ENCODE data around the gene BEX3.
"Not testable (repeated sequence)": the region's sequence is repeated elsewhere in the genome, so short reads cannot be mapped to it uniquely, and the experiment has no call there.

Gene BEX3

GRCh38 chrX:103376118-103376978, at the start of gene BEX3:
Gene BEX3, plus strand, starts transcription at chrX:103376538. Its CDS starts 984 bp downstream, at chrX:103377522.
- peak; percentile 30 for DNase-seq

- peak; percentile 35 for DNase-seq
These were observed 46.3 kb upstream of the BEX3 start, which contains the start of gene TCEAL7 for GRCh38 chrX:103329991-103330390. Gene TCEAL7, plus strand, starts transcription at chrX:103330239. Its CDS starts 1,165 bp downstream, at chrX:103331404.

- DNase-seq = no peak
These were observed 45.6 kb upstream of the BEX3 start for GRCh38 chrX:103330681-103331288.

- DNase-seq = no peak
These were observed 37.7 kb upstream of the BEX3 start for GRCh38 chrX:103338663-103339062.

GRCh38 chrX:103343105-103343504, 33.2 kb upstream of the BEX3 start:
- peak; percentile 36 for DNase-seq

- DNase-seq = no peak
These were observed 31.7 kb upstream of the BEX3 start for GRCh38 chrX:103344606-103345005.

- DNase-seq = no peak
These were observed 28.5 kb upstream of the BEX3 start for GRCh38 chrX:103347682-103348397.

- DNase-seq = peak; percentile 71
These were observed 20.1 kb upstream of the BEX3 start, which contains the start of gene TCEAL9 for GRCh38 chrX:103356130-103356798. Gene TCEAL9, plus strand, starts transcription at chrX:103356506. Its CDS starts 1,179 bp downstream, at chrX:103357685.

GRCh38 chrX:103356858-103357257, 19.5 kb upstream of the BEX3 start:
- DNase-seq = no peak

GRCh38 chrX:103357871-103358270, 18.5 kb upstream of the BEX3 start:
- no peak for DNase-seq

- not testable (repeated sequence) for DNase-seq
These were observed 16.7 kb upstream of the BEX3 start for GRCh38 chrX:103359605-103360004.

- DNase-seq = no peak
These were observed 16.2 kb upstream of the BEX3 start for GRCh38 chrX:103360092-103360491.

- no peak for DNase-seq
These were observed 15.4 kb upstream of the BEX3 start for GRCh38 chrX:103360916-103361315.

- DNase-seq = no peak
These were observed 14.5 kb upstream of the BEX3 start for GRCh38 chrX:103361798-103362197.

GRCh38 chrX:103362474-103362873, 13.9 kb upstream of the BEX3 start:
- DNase-seq = peak; percentile 71

- DNase-seq = no peak
These were observed 13.3 kb upstream of the BEX3 start for GRCh38 chrX:103363046-103363445.

GRCh38 chrX:103367502-103367901, 8.8 kb upstream of the BEX3 start:
- DNase-seq = peak; percentile 40

GRCh38 chrX:103369479-103369878, 6.9 kb upstream of the BEX3 start:
- no peak for DNase-seq

- DNase-seq = no peak
These were observed 3.5 kb upstream of the BEX3 start for GRCh38 chrX:103372886-103373285.

- DNase-seq = peak; percentile 39
These were observed 2.8 kb upstream of the BEX3 start for GRCh38 chrX:103373581-103373980.

GRCh38 chrX:103376979-103377324, 614 bp downstream of the BEX3 start:
- DNase-seq = no peak

GRCh38 chrX:103378990-103379389, 2.7 kb downstream of the BEX3 start:
- DNase-seq = no peak

GRCh38 chrX:103382877-103383276, 6.5 kb downstream of the BEX3 start:
- DNase-seq = no peak
